ENCODE measurements around the gene SLC35F1.
"Not testable (repeated sequence)": the region's sequence is repeated elsewhere in the genome, so short reads cannot be mapped to it uniquely, and the experiment has no call there.

Gene SLC35F1

DNA sequence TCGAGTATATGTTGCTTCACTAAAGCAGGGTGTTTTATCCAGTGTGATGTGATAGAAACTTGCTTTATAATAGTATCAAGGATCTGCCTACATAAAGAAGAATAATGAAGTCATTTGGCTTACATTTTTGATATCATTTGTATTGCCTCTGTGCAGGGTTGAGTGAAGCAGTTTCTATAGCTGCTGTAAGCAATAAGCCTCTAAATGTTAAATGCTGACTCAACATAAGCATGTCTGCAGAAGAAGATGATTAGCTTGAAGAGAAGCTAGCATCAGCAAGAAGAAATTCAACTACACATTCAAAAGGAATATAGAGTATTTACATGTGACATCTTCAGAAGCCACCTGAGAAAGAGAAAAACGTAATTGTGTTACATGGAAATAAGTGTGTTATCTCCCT lies 17.6 kb downstream of the SLC35F1 start:
- no peak for DNase-seq (ENCODE audit: low read depth in 1 of 2, low spot score in 1 of 2)

DNA sequence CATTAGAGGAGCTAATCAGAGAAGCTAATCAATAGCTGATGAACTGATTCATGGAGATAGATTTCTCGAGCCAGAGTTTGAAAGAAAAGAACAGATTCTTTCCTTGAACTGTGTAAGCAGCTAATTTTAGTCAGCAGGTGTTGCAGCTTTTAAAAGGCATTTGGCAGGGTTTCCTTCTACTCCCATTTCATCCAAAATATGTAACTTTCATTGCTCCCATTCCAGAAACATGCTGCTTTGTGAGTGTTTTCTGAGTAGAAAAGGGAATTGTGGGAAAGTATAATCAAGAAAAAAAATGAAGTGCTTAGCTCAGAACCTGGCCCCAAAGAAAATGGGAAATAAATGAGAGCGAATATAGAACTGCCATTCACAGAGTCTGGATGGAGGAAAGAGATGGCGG lies 20.8 kb downstream of the SLC35F1 start:
- no peak for DNase-seq (ENCODE audit: low read depth in 1 of 2, low spot score in 1 of 2)

DNA sequence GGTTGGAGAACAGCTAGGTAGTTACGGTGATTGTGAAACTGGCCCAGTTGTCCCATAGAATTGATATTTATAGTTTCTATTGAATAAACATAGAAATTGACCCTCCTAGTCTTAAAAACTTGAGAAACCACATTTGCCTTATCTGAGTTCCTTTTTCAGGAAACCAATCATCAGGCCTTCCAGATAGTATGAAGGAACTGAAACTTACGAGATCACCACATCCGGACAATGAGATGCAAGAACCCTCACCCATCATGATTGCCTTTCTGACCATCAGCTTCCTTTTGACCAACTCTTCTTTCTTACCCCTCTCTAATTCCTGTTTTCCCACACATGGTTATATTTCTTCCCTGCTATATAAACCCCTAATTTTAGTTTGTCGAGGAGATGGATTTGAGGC lies 21.8 kb downstream of the SLC35F1 start:
- DNase-seq (ENCODE audit: low read depth in 1 of 2, low spot score in 1 of 2): no peak

DNA sequence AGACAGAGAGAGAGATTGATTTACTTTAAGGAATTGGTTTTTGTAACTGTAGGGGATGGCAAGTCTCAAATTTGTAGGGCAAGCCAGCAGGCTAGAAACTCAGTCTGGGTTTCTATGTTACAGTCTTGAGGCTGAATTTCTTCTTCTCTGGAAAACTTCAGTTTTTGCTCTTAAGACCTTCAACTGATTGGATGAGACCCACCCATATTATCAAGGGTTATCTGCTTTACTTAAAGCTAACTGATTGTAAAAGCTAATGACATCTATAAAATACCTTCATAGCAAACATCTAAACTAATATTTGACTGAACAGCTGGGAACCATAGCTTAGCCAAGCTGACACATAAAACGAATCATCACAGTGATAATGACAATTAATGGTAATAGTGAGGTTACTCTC lies 22.4 kb downstream of the SLC35F1 start:
- DNase-seq (ENCODE audit: low read depth in 1 of 2, low spot score in 1 of 2): no peak

DNA sequence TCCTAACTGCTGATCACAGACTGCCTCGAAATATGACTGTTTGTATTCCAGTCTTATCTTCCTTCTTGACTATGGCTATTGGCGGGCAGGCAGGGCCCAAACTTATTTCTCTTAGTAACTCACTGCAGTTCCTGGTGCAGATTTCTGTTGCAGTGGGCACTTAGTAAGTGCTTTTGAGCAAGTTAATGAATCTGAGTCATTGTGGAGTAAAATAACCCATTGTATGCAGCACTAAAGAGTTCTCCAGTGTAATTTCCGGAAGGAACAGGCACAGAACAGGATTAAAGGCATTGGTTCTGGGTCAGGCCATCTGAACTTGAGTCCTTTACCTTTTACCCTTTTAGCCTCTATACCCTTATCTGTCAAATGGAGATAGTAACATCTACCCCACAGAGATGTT lies 23.6 kb downstream of the SLC35F1 start:
- DNase-seq (ENCODE audit: low read depth in 1 of 2, low spot score in 1 of 2): no peak

DNA sequence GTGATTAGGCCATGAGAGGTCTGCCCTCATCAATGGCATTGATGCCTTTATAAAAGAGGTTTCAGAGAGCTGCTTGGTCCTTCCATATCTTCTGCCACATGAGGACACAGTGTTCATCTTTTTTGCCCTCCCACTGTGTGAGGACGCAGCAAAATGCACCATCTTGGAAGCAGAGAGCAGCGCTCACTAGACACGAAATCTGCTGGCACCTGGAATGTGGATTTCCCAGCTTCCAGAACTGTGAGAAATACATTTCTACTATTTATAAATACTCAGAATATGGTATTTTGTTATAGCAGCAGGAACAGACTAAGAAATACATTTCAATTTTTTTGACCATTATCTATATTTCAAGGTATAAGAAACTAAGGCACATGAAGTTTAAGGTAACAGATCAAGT lies 24.9 kb downstream of the SLC35F1 start:
- no peak for DNase-seq (ENCODE audit: low read depth in 1 of 2, low spot score in 1 of 2)

DNA sequence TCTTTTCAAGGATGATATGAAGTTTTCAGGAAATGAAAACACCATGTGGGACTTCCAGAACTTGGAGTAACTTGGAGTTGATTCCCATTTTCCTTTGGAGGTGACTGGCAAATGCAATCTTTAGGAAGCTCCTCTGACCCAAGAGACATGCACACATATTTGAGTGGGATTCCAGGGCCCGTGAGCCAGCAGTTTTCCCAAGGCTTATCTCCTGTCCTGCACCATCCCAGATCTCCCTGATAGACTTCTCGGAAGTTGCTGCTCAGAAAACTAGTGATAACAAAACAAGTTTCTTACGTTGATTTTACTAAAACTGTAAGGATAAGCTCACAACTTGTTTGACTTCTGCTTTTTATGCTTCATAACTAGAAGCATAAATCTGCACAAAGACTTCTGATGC lies 25.6 kb downstream of the SLC35F1 start:
- no peak for DNase-seq (ENCODE audit: low read depth in 1 of 2, low spot score in 1 of 2)

DNA sequence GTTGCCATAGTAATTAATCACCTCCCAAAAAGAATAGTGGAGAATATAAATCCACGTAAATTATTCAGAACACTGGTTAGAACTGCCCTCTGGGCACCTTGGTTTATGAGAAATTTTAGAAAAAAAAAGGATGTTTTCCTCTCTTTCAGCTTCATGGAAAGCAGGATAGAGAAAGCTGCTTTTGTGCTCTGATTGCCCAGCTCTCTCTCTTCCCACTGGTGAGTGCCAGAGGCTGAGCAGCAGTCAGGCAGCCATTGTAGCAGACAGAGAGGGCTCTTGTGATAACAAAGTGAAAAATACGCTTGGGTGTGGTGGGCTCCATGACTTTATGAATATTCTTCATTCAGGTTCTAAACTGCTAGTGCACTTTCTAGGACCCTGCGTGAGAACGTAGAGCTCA lies 26.4 kb downstream of the SLC35F1 start:
- no peak for DNase-seq (ENCODE audit: low read depth in 1 of 2, low spot score in 1 of 2)

DNA sequence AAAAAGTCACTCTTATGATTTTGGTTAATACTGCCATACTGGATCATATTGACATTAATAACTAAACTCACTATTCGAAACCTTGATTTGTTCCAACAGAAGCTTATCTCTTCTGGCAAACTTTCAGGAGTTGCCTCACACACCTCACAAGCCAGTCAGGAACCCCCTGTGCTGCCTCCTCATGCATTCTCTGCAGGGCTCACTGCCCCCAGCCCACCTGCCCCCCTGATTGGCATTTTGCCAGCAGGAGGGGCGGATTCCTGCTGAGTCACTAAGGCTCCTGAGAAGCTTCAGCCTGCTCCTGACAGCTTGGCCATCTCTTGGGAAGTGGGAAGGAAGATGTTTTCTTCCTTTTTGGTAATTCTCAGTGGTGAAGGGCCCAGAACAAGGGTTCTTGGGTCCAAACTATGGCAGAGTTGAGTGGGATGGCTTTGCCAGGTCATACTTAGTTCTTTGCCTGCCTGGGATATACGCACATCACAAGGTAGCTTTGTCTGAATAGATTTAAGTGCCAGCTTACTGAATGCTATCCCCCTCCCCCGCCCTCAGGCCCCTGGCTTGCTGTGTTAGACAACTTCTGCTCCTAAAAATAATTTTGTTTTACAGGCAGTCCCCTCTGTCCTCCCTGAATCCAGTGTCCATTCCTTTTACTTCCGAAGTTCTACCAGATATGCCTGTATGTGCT lies 31.4 kb downstream of the SLC35F1 start:
- no peak for DNase-seq (ENCODE audit: low read depth in 1 of 2, low spot score in 1 of 2)

DNA sequence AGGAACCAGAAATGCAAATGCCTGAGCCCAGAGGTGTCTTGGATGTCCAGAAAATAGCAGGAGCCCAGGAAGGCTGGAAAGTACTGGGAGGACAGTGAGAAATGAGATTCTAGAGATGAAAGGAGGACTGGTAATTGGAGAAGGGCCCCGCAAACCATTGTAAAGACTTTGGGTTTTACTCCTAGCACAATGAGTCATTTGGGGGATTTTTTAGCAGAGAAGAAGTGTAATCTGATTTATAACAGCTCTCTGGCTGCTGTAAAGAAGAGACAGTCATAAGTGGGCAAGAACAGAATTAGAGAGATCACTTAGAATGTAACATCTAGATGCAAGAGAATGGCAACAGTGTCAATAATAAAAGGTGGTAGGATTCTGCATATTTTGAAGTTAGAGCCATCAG lies 40.2 kb downstream of the SLC35F1 start:
- DNase-seq (ENCODE audit: low read depth in 1 of 2, low spot score in 1 of 2): no peak

DNA sequence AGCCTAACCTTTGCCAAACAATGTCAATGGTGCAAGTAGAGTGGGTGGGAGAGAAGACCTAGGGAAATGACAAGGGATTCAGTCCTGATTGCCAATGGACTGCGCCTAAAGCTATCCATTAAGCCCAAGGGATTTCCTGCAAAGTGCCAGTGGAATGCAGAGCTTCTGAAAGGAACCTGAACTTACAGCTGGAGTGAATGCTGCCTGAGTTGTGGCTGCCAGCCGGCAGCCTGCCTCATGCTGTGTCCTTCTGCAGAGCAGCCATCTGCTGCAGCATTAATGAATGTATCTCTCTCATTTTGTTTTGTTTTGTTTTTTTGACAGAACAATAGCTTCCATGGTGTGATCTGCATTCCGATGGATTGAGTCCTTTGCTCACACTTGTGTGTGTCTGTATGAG lies 44.7 kb downstream of the SLC35F1 start:
- DNase-seq (ENCODE audit: low read depth in 1 of 2, low spot score in 1 of 2): no peak

DNA sequence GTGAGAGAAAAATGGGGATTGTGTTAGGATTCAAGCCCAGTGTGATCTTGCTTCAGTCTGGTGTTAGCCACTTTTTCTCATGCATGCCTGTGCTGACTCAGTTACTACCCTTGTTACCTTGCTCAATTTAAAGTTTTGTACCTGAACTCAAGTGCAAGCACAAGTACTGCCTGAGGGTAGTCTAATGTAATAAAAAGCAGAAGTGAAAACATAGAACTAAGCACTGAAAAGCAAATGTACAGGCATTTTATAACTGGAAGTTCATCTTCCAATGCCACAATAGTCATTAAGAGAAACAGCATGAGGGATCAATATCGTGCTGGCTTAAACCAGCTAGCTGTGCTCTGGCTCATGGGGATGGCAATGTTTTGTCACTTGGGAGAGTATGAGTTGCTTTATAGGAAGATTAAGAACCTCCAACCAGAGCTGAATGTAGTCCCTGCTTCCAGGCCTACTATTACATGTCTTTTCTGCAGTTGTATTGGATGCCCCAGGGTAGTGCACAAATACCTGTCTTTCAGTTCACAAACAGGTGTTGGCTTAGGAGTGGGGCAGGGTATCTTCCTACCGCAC lies 48.7 kb downstream of the SLC35F1 start:
- no peak for DNase-seq (ENCODE audit: low read depth in 1 of 2, low spot score in 1 of 2)

DNA sequence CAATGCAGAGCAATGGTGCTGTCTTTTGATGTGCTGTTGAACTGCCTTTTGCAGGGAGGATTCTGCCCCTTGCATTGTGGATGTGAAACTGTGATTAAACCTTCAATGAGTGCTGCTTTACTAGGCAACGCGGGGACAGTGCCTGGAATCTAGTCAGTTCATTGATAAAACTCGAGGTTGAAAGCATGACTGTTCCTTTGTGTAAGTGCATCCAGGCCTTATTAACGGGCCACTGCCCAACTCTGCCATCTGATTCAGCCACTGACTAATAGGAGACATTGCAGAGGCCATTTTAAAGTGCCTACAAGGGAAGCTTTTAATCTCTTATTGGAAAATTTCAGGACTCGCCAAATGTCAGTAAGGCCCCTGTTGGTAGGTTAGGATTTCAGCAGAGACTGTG lies 49.3 kb downstream of the SLC35F1 start:
- DNase-seq (ENCODE audit: low read depth in 1 of 2, low spot score in 1 of 2): no peak

DNA sequence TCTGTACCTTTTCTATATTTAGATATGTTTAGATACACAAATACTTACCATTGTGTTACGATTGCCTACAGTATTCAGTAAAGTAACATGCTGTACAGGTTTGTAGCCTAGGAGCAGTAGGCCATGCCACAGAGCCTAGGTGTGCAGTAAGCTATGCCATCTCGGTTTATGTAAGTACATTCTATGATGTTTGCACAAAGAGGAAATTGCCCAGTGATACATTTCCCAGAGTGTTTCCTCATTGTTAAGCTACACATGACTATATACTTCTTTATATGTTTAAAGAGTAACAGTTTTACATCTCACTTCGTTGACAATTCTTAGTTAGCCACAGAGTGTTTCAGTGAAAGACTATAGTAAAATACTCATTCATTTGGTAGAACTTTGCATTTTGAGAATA lies 51.5 kb downstream of the SLC35F1 start:
- DNase-seq (ENCODE audit: low read depth in 1 of 2, low spot score in 1 of 2): no peak

DNA sequence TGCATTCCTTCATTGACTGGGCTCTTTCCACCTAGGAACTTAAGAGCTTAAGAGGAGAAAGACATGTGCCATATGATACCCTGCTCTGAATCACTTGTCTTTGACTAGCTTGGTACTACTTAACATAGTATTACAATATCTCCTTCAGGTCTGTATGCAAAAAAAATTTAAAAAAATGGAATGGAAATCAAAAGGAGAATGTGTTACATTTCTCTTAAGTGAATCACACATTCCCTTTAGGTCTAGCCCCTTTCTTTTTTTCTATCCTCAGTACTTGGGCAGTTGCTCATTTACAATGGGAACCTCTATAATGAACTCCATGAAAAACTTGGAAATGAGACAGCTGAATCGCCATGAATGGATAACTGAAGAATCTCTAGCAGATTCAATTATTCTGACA lies 53.8 kb downstream of the SLC35F1 start:
- DNase-seq (ENCODE audit: low read depth in 1 of 2, low spot score in 1 of 2): no peak

DNA sequence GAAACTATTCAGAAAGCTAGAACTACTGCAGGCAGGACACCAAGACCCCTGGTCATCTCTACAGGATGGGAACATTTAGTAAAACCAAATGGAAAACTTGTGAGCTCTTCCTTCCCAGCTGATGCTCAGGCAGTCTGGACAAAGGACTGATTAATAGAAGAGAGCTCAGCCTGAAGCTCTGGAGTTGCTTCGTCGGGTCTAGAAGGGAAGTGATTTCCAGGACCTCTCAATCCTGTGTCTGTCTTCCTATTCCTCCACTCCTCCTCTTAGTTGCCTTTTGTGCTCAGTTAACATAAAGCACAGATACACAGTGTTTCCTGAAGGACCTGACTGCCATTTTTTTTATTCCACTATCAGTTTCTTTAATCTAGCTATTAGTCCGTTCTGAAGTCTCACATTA lies 54.2 kb downstream of the SLC35F1 start:
- no peak for DNase-seq (ENCODE audit: low read depth in 1 of 2, low spot score in 1 of 2)

DNA sequence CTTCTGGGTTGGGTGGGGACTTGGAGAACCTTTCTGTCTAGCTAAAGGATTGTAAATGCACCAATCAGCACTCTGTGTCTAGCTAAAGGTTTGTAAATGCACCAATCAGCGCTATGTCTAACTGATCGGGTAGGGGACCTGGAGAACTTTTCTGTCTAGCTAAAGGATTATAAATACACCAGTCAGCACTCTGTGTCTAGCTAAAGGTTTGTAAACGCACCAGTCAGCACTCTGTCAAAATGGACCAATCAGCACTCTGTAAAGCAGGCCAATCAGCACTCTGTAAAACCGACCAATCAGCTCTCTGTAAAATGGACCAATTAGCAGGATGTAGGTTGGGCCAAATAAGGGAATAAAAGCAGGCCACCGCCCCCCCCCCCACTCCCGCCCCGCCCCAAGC lies 58.7 kb downstream of the SLC35F1 start:
- not testable (repeated sequence) for DNase-seq (ENCODE audit: low read depth in 1 of 2, low spot score in 1 of 2)

DNA sequence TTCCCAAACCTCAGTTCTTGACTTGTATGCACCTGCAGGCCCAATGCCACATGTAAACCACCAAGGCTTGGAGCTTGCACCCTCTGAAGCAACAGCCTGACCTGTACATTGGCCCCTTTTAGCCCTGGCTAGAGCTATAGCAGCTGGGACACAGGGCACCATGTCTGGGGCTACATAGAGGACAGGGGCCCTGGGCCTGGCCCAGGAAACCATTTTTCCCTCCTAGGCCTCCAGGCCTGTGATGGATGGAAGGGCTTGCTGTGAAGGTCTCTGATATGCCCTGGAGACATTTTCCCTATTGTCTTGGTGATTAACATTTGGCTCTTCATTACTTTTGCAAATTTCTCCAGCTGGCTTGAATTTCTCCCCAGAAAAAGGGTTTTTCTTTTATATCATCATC lies 64.6 kb downstream of the SLC35F1 start:
- no peak for DNase-seq (ENCODE audit: low read depth in 1 of 2, low spot score in 1 of 2)

DNA sequence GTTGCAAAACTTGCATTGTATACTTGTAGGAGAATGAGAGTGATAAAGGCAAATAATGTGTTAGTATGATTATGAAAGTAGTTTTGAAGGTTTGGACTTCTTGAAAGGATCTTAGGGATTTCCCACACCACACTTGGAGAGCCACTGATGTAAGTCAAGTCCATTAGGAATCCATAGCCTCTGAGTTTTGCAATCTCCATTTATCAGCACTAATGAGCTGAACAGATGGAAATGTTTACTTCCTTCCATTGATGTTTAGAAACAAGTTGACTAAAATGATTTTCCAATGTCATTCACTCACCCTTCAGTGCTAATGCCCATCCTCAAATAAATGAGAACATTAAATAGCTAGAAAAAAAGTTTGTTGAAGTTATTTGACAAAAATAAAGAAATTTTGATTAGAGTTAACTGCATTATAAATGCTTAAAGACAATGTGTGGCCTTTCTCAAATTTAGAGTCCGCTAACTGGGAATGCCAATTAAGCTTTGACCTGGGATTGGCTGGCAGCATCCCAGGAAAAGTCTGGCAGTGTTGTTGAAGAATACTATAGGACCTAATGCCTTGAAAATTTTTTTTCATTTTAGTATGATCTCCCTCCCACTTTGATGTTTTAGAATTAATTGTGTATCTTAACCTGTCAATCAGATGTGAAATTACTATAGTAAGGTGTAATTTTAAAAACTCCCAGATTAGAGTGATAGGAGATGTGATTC lies 68.0 kb downstream of the SLC35F1 start:
- DNase-seq (ENCODE audit: low read depth in 1 of 2, low spot score in 1 of 2): no peak

DNA sequence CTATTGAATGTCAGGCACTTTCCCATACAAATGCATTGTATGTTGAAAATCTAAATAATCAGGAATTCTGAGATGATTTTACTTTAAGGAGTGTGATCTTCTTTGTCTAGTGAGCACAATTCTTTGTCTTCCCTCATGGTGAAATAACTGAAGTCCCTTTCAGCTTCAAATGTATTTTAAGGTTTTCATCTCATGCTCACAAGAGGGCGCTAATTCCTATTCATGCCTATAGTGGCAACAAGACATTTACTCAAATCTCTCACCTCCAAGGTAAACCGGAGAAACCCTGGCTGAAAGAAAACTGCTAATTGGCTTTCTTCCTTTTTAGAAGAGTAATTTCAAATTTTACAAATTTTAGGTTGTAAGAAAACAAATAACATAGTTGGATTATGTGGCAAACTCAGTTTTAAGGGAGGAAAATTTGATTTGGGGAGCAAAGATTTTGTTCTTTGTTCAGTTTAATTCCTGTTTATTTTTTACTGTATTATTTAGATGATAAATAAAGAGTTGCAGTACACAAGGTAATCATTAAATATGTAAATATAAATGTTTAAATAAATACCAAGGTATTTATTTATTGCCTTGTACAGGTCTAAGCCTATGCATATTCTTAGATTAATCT lies 69.1 kb downstream of the SLC35F1 start:
- peak in 1 of 2 donors; percentile 6 for DNase-seq (ENCODE audit: low read depth in 1 of 2, low spot score in 1 of 2)

DNA sequence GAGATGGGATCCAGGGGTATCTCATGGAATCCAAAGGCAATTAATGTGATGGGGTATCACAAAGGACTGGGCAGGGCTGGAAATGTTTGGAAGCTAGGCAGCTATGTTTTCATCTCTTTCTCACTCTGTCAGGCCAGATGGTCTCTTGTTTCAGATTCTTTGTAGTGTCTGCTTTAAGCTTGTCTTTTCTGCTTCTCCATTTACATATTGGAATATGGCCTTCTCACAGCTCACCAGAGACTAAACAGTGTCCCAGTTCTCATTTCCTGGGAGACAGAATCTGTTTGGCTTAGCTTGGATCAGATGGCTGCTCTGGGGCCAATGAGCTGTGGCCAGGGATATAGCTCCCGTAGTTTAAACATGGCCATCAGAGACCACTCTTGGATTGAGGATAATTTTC lies 78.9 kb downstream of the SLC35F1 start:
- DNase-seq (ENCODE audit: low read depth in 1 of 2, low spot score in 1 of 2): no peak

DNA sequence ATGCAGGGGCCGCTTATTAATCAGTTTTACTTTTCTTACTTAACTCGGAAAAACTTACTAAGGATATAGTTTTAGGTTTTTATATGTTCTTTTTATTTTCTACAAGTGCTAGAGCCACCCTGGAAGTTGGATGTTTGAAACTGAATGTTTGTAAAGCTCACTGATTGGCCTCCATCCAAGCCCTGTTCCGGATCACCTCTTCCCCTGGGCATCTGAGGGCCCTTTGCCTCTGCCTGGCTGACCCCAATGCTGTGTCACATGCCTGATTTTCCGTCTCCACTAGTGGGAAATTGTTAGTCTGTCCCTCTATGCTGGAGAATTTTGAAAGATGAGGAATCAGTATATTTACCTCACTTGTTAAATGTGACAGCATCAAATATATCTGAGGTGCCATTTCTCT lies 79.3 kb downstream of the SLC35F1 start:
- no peak for DNase-seq (ENCODE audit: low read depth in 1 of 2, low spot score in 1 of 2)
